ENCODE measurements around the gene RGS3.

DNA sequence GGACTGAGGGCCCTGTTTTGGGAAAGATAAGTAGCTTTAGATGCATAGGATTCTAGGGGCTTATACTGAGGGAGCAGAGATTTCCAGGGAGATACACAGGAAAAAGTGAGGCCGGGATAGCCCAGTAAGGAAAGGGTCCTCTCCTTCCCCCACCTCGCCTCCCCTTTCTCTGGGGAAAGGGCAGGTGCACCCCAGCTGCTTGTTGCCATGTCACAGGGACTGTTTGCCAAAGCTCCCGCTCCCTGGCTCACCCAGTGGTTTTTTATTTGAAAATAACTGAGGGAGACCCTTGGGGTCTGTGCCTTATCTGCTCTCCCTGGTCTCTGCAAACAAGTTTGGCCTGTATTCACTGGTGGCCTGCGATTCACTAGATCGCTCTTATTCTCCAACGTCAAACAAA lies 51.2 kb downstream of the RGS3 start:
- TF ChIP-seq, protein P1, sequence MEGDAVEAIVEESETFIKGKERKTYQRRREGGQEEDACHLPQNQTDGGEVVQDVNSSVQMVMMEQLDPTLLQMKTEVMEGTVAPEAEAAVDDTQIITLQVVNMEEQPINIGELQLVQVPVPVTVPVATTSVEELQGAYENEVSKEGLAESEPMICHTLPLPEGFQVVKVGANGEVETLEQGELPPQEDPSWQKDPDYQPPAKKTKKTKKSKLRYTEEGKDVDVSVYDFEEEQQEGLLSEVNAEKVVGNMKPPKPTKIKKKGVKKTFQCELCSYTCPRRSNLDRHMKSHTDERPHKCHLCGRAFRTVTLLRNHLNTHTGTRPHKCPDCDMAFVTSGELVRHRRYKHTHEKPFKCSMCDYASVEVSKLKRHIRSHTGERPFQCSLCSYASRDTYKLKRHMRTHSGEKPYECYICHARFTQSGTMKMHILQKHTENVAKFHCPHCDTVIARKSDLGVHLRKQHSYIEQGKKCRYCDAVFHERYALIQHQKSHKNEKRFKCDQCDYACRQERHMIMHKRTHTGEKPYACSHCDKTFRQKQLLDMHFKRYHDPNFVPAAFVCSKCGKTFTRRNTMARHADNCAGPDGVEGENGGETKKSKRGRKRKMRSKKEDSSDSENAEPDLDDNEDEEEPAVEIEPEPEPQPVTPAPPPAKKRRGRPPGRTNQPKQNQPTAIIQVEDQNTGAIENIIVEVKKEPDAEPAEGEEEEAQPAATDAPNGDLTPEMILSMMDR (conservative IDR thresholded peaks at IDR 0.05 in 1 of 2, IDR thresholded peaks at IDR 0.05 in 1 of 2; ENCODE audit: extremely low read depth in 1 of 2, insufficient read depth in 1 of 2, low read depth in 1 of 2, low read length in 2 of 2): no peak
- TF ChIP-seq EZH2 (IDR thresholded peaks at IDR 0.05; ENCODE audit: borderline replicate concordance, low read length): no peak
